H1 (cell line): ENCODE data around the gene LCNL1. TPM values are rescaled to one million over a fixed set of nuclear protein-coding genes. Genes with fewer than 3 reads are reported as not detected.

ENCODE experiments used
- PHF8 ChIP-seq: fragments of 200-600 bp; sonication (generic); conservative IDR thresholded peaks from 2 replicates; pipeline ENCODE4 v1.7.1; 2012; ENCODE audit warnings: low read depth, mild to moderate bottlenecking, inconsistent platforms, low read length, moderate library complexity
- polyA plus RNA-seq, 7 experiments: library from polyadenylated mRNA; depleted of rRNA in 3 of 7; stranded (reverse) in 5 of 7; unstranded in 2 of 7; fragments of >200 nt in 5 of 7; fragments of 200-250 nt in 2 of 7; gene quantifications; 1 replicate in 5 of 7; 2 replicates in 1 of 7; 4 replicates in 1 of 7; pipeline versions ENCODE4 v1.2.1 to v1.2.3, GENCODE V29; 2011 to 2013; ENCODE audit warnings: missing spikeins in 2 of 7, mixed read lengths in 2 of 7
- total RNA-seq: library from RNA; stranded (reverse); fragmentation: NEBNext Ultra II Directional; extraction: Animal tissue kit (Norgen Biotek cat#: 25700); gene quantifications from 2 replicates; pipeline ENCODE4 v1.2.1, GENCODE V29; 2021

The LCNL1 gene
- total and polyA plus RNA-seq, 2 of the 8 experiments (the other 6 are each of a cell fraction or from before 2014, with no cell fraction given): 0.11 TPM; not detected in 1

DNA sequence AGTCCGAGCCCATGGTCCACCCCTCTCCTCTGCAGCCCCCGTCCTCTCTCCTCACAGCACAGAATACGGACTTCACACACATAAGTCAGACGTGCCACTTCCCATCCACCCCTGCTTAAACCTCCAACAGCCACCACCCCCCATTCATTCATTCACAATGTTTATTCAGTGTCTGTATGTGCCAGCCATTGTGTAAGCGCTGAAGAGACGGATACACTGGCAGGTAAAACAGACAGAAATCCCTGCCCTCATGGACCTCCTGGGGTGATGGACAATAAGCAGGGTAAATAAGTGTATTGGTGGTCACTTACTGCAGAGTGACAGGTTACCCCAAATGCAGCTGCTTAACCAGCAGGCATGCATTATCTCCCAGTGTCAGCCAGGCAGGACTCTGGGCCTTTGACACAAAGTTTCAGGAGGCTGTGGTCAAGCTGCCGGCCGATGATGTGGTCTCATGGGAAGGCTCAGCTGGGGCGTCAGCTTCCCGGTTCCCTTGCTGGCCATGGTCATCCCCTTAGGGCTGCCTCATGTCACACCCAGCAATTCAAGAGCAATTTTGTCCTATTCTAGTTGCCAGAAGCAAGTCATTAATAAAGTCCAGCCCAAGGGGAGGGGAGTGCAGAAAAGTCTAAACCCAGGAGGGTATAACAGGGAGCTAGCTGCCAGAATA lies 7.6 kb downstream of the LCNL1 start (continued):
- no peak for TF ChIP-seq PHF8
